Endothelial cell of umbilical vein (primary cell): ENCODE measurements around the gene GDNF. TPM values are rescaled to one million over a fixed set of nuclear protein-coding genes. Genes with fewer than 3 reads are reported as not detected.

Experiments used
- BruUV-seq: library from RNA; stranded (reverse); fragments of 400-500 nt; replicated peaks from 2 replicates; lab custom pipeline; 2021; lab: Mats Ljungman, UMichigan
- CTCF ChIA-PET: fragments of 300-600, 350-600 bp; sonication (Branson Sonifier 250); formaldehyde crosslinking; loops from one replicate; lab custom pipeline; 2021; ENCODE audit warnings: antibody characterized with exemption, inconsistent platforms; lab: Charles Lee
- POLR2A ChIA-PET: fragments of 300-600, 350-600 bp; sonication (Branson Sonifier 250); formaldehyde crosslinking; loops from one replicate; lab custom pipeline; 2021; ENCODE audit warnings: antibody characterized with exemption, inconsistent platforms; lab: Charles Lee
- DNase-seq: peaks from one replicate; pipeline ENCODE4 v3.0.0-alpha.2; 2011; ENCODE audit warnings: low read depth, low spot score
- FAIRE-seq: peaks from 2 replicates; lab custom pipeline; 2011; peaks lifted over from hg19 to GRCh38; lab: Jason Lieb, UNC
- H2AFZ ChIP-seq: 2 replicates; pipeline ENCODE4 v1.6.0; 2012; ENCODE audit warnings: low read depth, low read length, control low read depth, inconsistent platforms
- H3K27ac ChIP-seq: 2 replicates; pipeline ENCODE4 v1.5.1; 2011; ENCODE audit warnings: low read depth, mild to moderate bottlenecking, control low read depth, low read length, moderate library complexity; ENCODE audit not compliant: insufficient read depth
- H3K27me3 ChIP-seq, 2 experiments: 2 replicates each; pipeline versions ENCODE4 v1.6.0 to v1.6.1; 2011; ENCODE audit warnings: low read length in 2 of 2, mixed read lengths in 1 of 2; ENCODE audit not compliant: control insufficient read depth in 2 of 2, insufficient read depth in 2 of 2
- H3K36me3 ChIP-seq, 2 experiments: 2 replicates in 1 of 2; 3 replicates in 1 of 2; pipeline ENCODE4 v1.5.1; 2011; ENCODE audit warnings: low read length in 2 of 2, mild to moderate bottlenecking in 1 of 2, moderate library complexity in 1 of 2; ENCODE audit not compliant: control insufficient read depth in 2 of 2, insufficient read depth in 2 of 2; ENCODE audit errors: extremely low read depth in 1 of 2
- H3K4me1 ChIP-seq: 3 replicates; pipeline ENCODE4 v1.5.1; 2011; ENCODE audit warnings: mild to moderate bottlenecking, low read length; ENCODE audit not compliant: control insufficient read depth, insufficient read depth; ENCODE audit errors: extremely low read depth
- H3K4me2 ChIP-seq: 2 replicates; pipeline ENCODE4 v1.6.1; 2011; ENCODE audit warnings: low read length, control low read depth, mixed read lengths; ENCODE audit not compliant: insufficient read depth
- H3K4me3 ChIP-seq, 3 experiments: fragments of 200-600 bp in 1 of 3; sonication (generic), shearing (Covaris generic) in 1 of 3; replicated peaks in 1 of 3; 2 replicates each; pipeline ENCODE4 v1.5.1; 2011 to 2016; ENCODE audit warnings: control low read depth in 3 of 3, low read length in 3 of 3, mild to moderate bottlenecking in 2 of 3, inconsistent platforms in 1 of 3, low read depth in 1 of 3, moderate library complexity in 1 of 3; ENCODE audit not compliant: insufficient read depth in 1 of 3
- H3K79me2 ChIP-seq: 2 replicates; pipeline ENCODE4 v1.6.0; 2012; ENCODE audit warnings: low read length, inconsistent platforms; ENCODE audit not compliant: control insufficient read depth, insufficient read depth
- H3K9ac ChIP-seq: replicated peaks from 2 replicates; pipeline ENCODE3; 2011; ENCODE audit warnings: low read length, control low read depth; ENCODE audit not compliant: insufficient read depth; ENCODE audit errors: extremely low read depth
- H3K9me1 ChIP-seq: replicated peaks from 3 replicates; pipeline ENCODE4 v1.6.0; 2011; ENCODE audit warnings: mild to moderate bottlenecking, low read length; ENCODE audit not compliant: control insufficient read depth, insufficient read depth; ENCODE audit errors: extremely low read depth
- H3K9me3 ChIP-seq: replicated peaks from 2 replicates; pipeline ENCODE4 v1.5.1; 2012; ENCODE audit warnings: low read length, inconsistent platforms; ENCODE audit not compliant: control insufficient read depth, insufficient read depth
- H4K20me1 ChIP-seq: replicated peaks from 2 replicates; pipeline ENCODE3; 2011; ENCODE audit warnings: mild to moderate bottlenecking, low read length; ENCODE audit not compliant: control insufficient read depth, insufficient read depth; ENCODE audit errors: extremely low read depth
- EZH2 ChIP-seq: IDR thresholded peaks from 2 replicates; pipeline ENCODE4 v1.6.1; 2012; ENCODE audit warnings: borderline replicate concordance, low read depth, mild to moderate bottlenecking, moderate library complexity, low read length, inconsistent platforms; ENCODE audit not compliant: severe bottlenecking
- FOS ChIP-seq: IDR thresholded peaks from 2 replicates; pipeline ENCODE4 v1.6.1; 2011; ENCODE audit warnings: mild to moderate bottlenecking, low read length, moderate library complexity, borderline replicate concordance; ENCODE audit not compliant: insufficient read depth
- GATA2 ChIP-seq: IDR thresholded peaks from 2 replicates; pipeline ENCODE4 v1.7.0; 2011; ENCODE audit warnings: low read depth, mild to moderate bottlenecking, moderate library complexity, mixed read lengths, low read length; ENCODE audit not compliant: insufficient read length, insufficient read depth
- JUN ChIP-seq: IDR thresholded peaks from 2 replicates; pipeline ENCODE4 v1.6.1; 2011; ENCODE audit warnings: borderline replicate concordance, low read depth; ENCODE audit not compliant: insufficient read length, insufficient read depth
- MYC ChIP-seq: IDR thresholded peaks from one replicate; pipeline ENCODE4 v1.6.1; 2011; ENCODE audit warnings: mild to moderate bottlenecking, low read depth, low read length
- POLR2A ChIP-seq: IDR thresholded peaks from 2 replicates; pipeline ENCODE4 v1.6.1; 2012; ENCODE audit warnings: low read depth, mild to moderate bottlenecking, control low read depth, low read length
- POLR2AphosphoS5 ChIP-seq: IDR thresholded peaks from 2 replicates; pipeline ENCODE4 v1.6.1; 2012; ENCODE audit warnings: low read depth, mild to moderate bottlenecking, control low read depth, low read length, moderate library complexity; ENCODE audit not compliant: insufficient read depth
- dilution Hi-C: fragments of 300-500 bp; cut with MboI; formaldehyde crosslinking; loops from one replicate; pipeline ENCODE4 v1.15.0; 2019; ENCODE audit warnings: low sequenced_read_pairs; ENCODE audit not compliant: extremely low pct_ligation_motif_present
- intact Hi-C: fragments of 100-400 bp; cut with micrococcal nuclease; formaldehyde crosslinking; loops from one replicate; pipeline ENCODE4 v1.10.0; 2022
- polyA plus RNA-seq, 4 experiments: library from polyadenylated mRNA; depleted of rRNA in 3 of 4; stranded (reverse) in 3 of 4; unstranded in 1 of 4; fragments of >200 nt; gene quantifications; 2 replicates each; pipeline versions ENCODE4 v1.2.1 to v1.2.3, GENCODE V29; 2011 to 2012; ENCODE audit warnings: missing spikeins in 1 of 4
- total RNA-seq: library from RNA; stranded (reverse); gene quantifications from 2 replicates; pipeline ENCODE4 v1.2.3, GENCODE V29; 2021
- TF ChIP-seq, protein P1 (sequence below), 2 donors: IDR thresholded peaks; 1 replicate in 1 of 2; 2 replicates in 1 of 2; pipeline ENCODE4 v1.5.1; 2011; ENCODE audit warnings: low read length in 2 of 2, mild to moderate bottlenecking in 2 of 2, moderate library complexity in 2 of 2, control low read depth in 1 of 2, inconsistent platforms in 1 of 2, low read depth in 1 of 2; ENCODE audit not compliant: insufficient read depth in 1 of 2; ENCODE audit errors: extremely low read depth in 1 of 2
- TF ChIP-seq, protein P2 (sequence below): IDR thresholded peaks from 2 replicates; pipeline ENCODE4 v1.6.1; 2011; ENCODE audit not compliant: insufficient read depth, insufficient read length

GDNF gene
- total and polyA plus RNA-seq, 2 donors (not counting 3 experiments of a cell fraction or from before 2014, with no cell fraction given) = not detected

DNA sequence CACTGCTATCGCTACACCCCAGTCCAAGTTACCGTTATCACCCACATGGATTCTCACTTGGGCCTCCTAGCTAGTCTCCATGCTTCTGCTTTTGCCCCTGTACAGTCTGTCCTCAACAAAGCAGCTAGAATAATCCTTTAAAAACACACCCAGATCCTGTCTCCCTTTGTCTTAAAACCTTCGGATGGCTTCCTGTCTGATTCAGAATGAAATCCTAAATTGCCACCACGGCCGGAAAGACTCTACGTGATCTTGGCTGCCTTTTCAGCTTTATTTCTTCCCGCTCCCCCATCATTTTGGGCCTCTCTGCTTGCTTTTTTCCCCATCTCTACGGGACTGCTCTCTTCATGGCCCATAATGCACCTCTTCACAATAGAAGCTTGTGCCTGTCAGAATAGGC lies 33.4 kb downstream of the GDNF start:
- Histone ChIP-seq H3K9me1 (no peaks in the 10 kb centered on the region), H3K27me3 (peaks cover 5 to 6% of the 10 kb centered on the region in 2 experiments), H3K79me2 (no peaks in the 10 kb centered on the region), H3K27ac (no peak overlapping the region), H3K4me1 (no peaks in the 10 kb centered on the region), H3K4me3 (no peak overlapping the region), H3K9ac (no peak overlapping the region), H4K20me1 (no peaks in the 10 kb centered on the region), H2AFZ (no peak overlapping the region), H3K9me3 (no peaks in the 10 kb centered on the region), H3K36me3 (no peaks in the 10 kb centered on the region), H3K4me2 (no peak overlapping the region)
- ChIA-PET CTCF (no interaction called here), POLR2A (no interaction called here)
- intact Hi-C loops = no loop called here
- BruUV-seq = no TSS peak
- DNase-seq (no peak), FAIRE-seq (no peak)
- TF ChIP-seq POLR2AphosphoS5 (no peak), MYC (no peak), FOS (no peak), POLR2A (no peak), GATA2 (no peak), JUN (no peak), EZH2 (no peak)
- TF ChIP-seq, protein P1, sequence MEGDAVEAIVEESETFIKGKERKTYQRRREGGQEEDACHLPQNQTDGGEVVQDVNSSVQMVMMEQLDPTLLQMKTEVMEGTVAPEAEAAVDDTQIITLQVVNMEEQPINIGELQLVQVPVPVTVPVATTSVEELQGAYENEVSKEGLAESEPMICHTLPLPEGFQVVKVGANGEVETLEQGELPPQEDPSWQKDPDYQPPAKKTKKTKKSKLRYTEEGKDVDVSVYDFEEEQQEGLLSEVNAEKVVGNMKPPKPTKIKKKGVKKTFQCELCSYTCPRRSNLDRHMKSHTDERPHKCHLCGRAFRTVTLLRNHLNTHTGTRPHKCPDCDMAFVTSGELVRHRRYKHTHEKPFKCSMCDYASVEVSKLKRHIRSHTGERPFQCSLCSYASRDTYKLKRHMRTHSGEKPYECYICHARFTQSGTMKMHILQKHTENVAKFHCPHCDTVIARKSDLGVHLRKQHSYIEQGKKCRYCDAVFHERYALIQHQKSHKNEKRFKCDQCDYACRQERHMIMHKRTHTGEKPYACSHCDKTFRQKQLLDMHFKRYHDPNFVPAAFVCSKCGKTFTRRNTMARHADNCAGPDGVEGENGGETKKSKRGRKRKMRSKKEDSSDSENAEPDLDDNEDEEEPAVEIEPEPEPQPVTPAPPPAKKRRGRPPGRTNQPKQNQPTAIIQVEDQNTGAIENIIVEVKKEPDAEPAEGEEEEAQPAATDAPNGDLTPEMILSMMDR (IDR thresholded peaks at IDR 0.05; ENCODE audit: extremely low read depth in 1 of 2, insufficient read depth in 1 of 2, low read depth in 1 of 2, low read length in 2 of 2) = no peak
- TF ChIP-seq, protein P2, sequence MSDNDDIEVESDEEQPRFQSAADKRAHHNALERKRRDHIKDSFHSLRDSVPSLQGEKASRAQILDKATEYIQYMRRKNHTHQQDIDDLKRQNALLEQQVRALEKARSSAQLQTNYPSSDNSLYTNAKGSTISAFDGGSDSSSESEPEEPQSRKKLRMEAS = no peak
- dilution Hi-C loops = no loop called here
